ENCODE measurements around the gene SMPX.

DNA sequence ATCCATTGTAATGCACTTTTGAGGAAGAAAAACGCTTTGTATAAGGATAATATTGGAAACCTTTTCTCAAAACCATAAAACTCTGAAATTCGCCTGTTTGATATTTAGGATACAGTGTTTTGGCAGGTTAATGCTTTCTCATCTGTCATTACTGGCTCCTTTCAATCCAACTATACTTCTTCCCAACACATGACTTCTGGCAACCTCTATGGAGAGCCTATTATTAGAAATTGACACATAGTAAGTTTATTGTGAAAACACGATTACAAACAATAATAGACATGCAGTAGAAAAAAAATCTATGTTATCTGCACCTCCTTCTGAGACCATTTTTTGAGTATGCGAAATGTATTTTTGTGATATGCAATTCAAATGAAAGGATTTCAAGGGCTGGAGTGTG is 95.2 kb downstream of the SMPX start:
- TF ChIP-seq BHLHE40 (IDR thresholded peaks at IDR 0.05; ENCODE audit: low read depth, low read length) (no peak), POLR2A (IDR thresholded peaks at IDR 0.05; ENCODE audit: low read depth, low read length) (no peak), SMC3 (IDR thresholded peaks at IDR 0.05; ENCODE audit: low read depth, low read length) (no peak), CEBPB (IDR thresholded peaks at IDR 0.05; ENCODE audit: low read depth, low read length) (no peak), NFE2L2 (IDR thresholded peaks at IDR 0.05; ENCODE audit: low read depth, low read length) (no peak), RFX5 (IDR thresholded peaks at IDR 0.05; ENCODE audit: low read depth, low read length) (no peak)
- TF ChIP-seq, protein P1, sequence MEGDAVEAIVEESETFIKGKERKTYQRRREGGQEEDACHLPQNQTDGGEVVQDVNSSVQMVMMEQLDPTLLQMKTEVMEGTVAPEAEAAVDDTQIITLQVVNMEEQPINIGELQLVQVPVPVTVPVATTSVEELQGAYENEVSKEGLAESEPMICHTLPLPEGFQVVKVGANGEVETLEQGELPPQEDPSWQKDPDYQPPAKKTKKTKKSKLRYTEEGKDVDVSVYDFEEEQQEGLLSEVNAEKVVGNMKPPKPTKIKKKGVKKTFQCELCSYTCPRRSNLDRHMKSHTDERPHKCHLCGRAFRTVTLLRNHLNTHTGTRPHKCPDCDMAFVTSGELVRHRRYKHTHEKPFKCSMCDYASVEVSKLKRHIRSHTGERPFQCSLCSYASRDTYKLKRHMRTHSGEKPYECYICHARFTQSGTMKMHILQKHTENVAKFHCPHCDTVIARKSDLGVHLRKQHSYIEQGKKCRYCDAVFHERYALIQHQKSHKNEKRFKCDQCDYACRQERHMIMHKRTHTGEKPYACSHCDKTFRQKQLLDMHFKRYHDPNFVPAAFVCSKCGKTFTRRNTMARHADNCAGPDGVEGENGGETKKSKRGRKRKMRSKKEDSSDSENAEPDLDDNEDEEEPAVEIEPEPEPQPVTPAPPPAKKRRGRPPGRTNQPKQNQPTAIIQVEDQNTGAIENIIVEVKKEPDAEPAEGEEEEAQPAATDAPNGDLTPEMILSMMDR (conservative IDR thresholded peaks at IDR 0.05; ENCODE audit: low read depth, low read length) = no peak
- TF ChIP-seq, protein P2, sequence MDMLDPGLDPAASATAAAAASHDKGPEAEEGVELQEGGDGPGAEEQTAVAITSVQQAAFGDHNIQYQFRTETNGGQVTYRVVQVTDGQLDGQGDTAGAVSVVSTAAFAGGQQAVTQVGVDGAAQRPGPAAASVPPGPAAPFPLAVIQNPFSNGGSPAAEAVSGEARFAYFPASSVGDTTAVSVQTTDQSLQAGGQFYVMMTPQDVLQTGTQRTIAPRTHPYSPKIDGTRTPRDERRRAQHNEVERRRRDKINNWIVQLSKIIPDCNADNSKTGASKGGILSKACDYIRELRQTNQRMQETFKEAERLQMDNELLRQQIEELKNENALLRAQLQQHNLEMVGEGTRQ (IDR thresholded peaks at IDR 0.05; ENCODE audit: low read depth, low read length) = no peak
